Prostate gland (tissue), 2 donors: ENCODE data around the gene FUCA2.

Source experiments
- CTCF ChIP-seq, 4 experiments: fragments of 200-600 bp in 2 of 4; fragments of 450-650 bp in 2 of 4; sonication (generic) in 2 of 4; IDR thresholded peaks; 1 replicate in 3 of 4; 2 replicates in 1 of 4; pipeline ENCODE4 v1.5.1; 2016 to 2019; ENCODE audit warnings: antibody characterized with exemption in 4 of 4, mild to moderate bottlenecking in 2 of 4, moderate library complexity in 2 of 4
- POLR2A ChIP-seq: fragments of 450-650 bp; IDR thresholded peaks from one replicate; pipeline ENCODE4 v1.6.1; 2016; ENCODE audit warnings: antibody characterized with exemption, mild to moderate bottlenecking
- POLR2AphosphoS5 ChIP-seq: sonication (generic); formaldehyde crosslinking; IDR thresholded peaks from one replicate; pipeline ENCODE4 v1.6.1; 2017; ENCODE audit warnings: antibody characterized with exemption

- no peak for TF ChIP-seq CTCF (IDR thresholded peaks at IDR 0.05)
- no peak for TF ChIP-seq POLR2A
- TF ChIP-seq POLR2AphosphoS5 = no peak
Measured at GRCh38 chr6:143559051-143559660, 47.6 kb upstream of the FUCA2 start.
